NT2/D1 (cell line): ENCODE measurements around the gene MRPL22.
"Not testable (repeated sequence)": the region's sequence is repeated elsewhere in the genome, so short reads cannot be mapped to it uniquely, and the experiment has no call there.

ENCODE experiments used
- SUZ12 ChIP-seq: IDR thresholded peaks from 2 replicates; pipeline ENCODE4 v1.6.1; 2011; ENCODE audit not compliant: insufficient read length, insufficient read depth; ENCODE audit errors: extremely low read depth
- YY1 ChIP-seq: IDR thresholded peaks from 2 replicates; pipeline ENCODE4 v1.6.1; 2011; ENCODE audit not compliant: insufficient read length, insufficient read depth
- ZNF274 ChIP-seq: IDR thresholded peaks from 2 replicates; pipeline ENCODE4 v1.6.1; 2011; ENCODE audit warnings: mild to moderate bottlenecking, low read depth, low read length

DNA sequence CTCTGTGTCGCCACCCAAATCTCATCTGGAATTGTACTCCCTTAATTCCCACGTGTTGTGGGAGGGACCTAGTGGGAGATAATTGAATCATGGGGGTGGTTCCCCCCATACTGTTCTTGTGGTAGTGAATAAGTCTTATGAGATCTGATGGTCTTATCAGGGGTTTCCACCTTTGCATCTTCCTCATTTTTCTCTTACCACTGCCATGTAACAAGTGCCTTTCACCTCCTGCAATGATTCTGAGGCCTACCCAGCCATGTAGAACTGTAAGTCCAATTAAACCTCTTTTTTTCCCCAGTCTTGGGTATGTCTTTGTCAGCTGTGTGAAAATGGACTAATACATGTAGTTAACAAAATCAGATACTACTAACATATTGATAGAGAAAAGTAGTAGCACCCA, 37.4 kb downstream of the MRPL22 start:
- not testable (repeated sequence) for TF ChIP-seq ZNF274, YY1, SUZ12
